ENCODE data around the gene GIN1. TPM values are rescaled to one million over a fixed set of nuclear protein-coding genes. Genes with fewer than 3 reads are reported as not detected.
"Not testable (repeated sequence)": the region's sequence is repeated elsewhere in the genome, so short reads cannot be mapped to it uniquely, and the experiment has no call there.

The GIN1 gene
- total and polyA plus RNA-seq, 2 donors (not counting 1 experiment from before 2014, with no cell fraction given) = 2.2 to 16.9 TPM

- Mint-ChIP-seq H3K9me3 (ENCODE audit: insufficient read depth) (no peaks in the 10 kb centered on the region), H3K27me3 (no peaks in the 10 kb centered on the region), H3K4me1 (no peaks in the 10 kb centered on the region), H3K27ac (no peak overlapping the region), H3K4me3 (no peak overlapping the region)
- POLR2A ChIA-PET = interaction anchor here (0.6 kb wide), 1 partner anchor 393 kb away, joined by 3 read pairs; no protein-coding TSS in a partner anchor
- peaks cover 6 to 16% of the 10 kb centered on the region in 2 experiments for H3K36me3 ChIP-seq (replicated peaks in 1 of 2; ENCODE audit: control extremely low read depth in 1 of 2, control insufficient read depth in 1 of 2, extremely low read depth in 1 of 2, insufficient read depth in 2 of 2, low read length in 1 of 2)
- H3K4me1 ChIP-seq (ENCODE audit: control insufficient read depth in 2 of 2, insufficient read depth in 2 of 2, low read length in 2 of 2) = no peaks in the 10 kb centered on the region
- no peak overlapping the region for H3K4me3 ChIP-seq (ENCODE audit: control extremely low read depth in 1 of 5, extremely low read depth in 1 of 5, insufficient read depth in 1 of 5, low read depth in 2 of 5, low read length in 4 of 5)
- intact Hi-C loops (cut with micrococcal nuclease) = no loop called here
- no peak overlapping the region for H3K27ac ChIP-seq (ENCODE audit: low read length in 2 of 2)
- no peak overlapping the region for H2AFZ ChIP-seq (ENCODE audit: insufficient read depth, low read depth, low read length, poor library complexity, severe bottlenecking)
- CTCF ChIA-PET = interaction anchor here (1.0 kb wide), 1 partner anchor 33 kb away, joined by 3 read pairs; no protein-coding TSS in a partner anchor
- no peaks in the 10 kb centered on the region for H4K20me1 ChIP-seq (ENCODE audit: control insufficient read depth, insufficient read depth, low read length, poor library complexity, severe bottlenecking)
- no peak overlapping the region for H3K9ac ChIP-seq (ENCODE audit: low read length)
- ATAC-seq (ENCODE audit: low read depth) (no peak), DNase-seq (no peak)
- TF ChIP-seq CTCF (IDR thresholded peaks at IDR 0.05) = no peak
- no peak for TF ChIP-seq EZH2 (IDR thresholded peaks at IDR 0.05; ENCODE audit: borderline replicate concordance, insufficient read depth, low read depth, low read length, poor library complexity, severe bottlenecking)
- no CpG with 5 or more reads among the region's 1 CpG for WGBS (ENCODE audit: insufficient coverage)
- no peaks in the 10 kb centered on the region for H3K27me3 ChIP-seq (replicated peaks in 1 of 4; ENCODE audit: control extremely low read depth in 1 of 4, control insufficient read depth in 3 of 4, insufficient read depth in 4 of 4, low read length in 3 of 4)
- H3K9me3 ChIP-seq (ENCODE audit: control extremely low read depth in 1 of 3, control insufficient read depth in 2 of 3, insufficient read depth in 1 of 3, low read length in 2 of 3) = no peaks in the 10 kb centered on the region
- H3K4me2 ChIP-seq (replicated peaks; ENCODE audit: low read depth, low read length, poor library complexity, severe bottlenecking) = no peak overlapping the region
- no peaks in the 10 kb centered on the region for H3K79me2 ChIP-seq (ENCODE audit: control insufficient read depth, insufficient read depth, low read length)
These were observed 28.3 kb upstream of the GIN1 start for GRCh38 chr5:103148213-103148612.

- H3K9me3 Mint-ChIP-seq (ENCODE audit: insufficient read depth) = no peaks in the 10 kb centered on the region
- H2AFZ ChIP-seq (ENCODE audit: insufficient read depth, low read depth, low read length, poor library complexity, severe bottlenecking) = no peak overlapping the region
- POLR2A ChIA-PET = no interaction called here
- H3K27me3 Mint-ChIP-seq = no peaks in the 10 kb centered on the region
- H3K9me3 ChIP-seq (ENCODE audit: control extremely low read depth in 1 of 3, control insufficient read depth in 2 of 3, insufficient read depth in 1 of 3, low read length in 2 of 3) = no peaks in the 10 kb centered on the region
- DNase-seq = no peak
- no peaks in the 10 kb centered on the region for H3K79me2 ChIP-seq (ENCODE audit: control insufficient read depth, insufficient read depth, low read length)
- no peak overlapping the region for H3K27ac ChIP-seq (ENCODE audit: low read length in 2 of 2)
- intact Hi-C loops (cut with micrococcal nuclease) = no loop called here
- CTCF ChIA-PET = interaction anchor here (1.0 kb wide), 1 partner anchor 12 kb away, joined by 3 read pairs; no protein-coding TSS in a partner anchor
- no peaks in the 10 kb centered on the region for H3K4me1 ChIP-seq (ENCODE audit: control insufficient read depth in 2 of 2, insufficient read depth in 2 of 2, low read length in 2 of 2)
- ATAC-seq (ENCODE audit: low read depth) = no peak
- peaks cover 4 to 6% of the 10 kb centered on the region in 2 experiments for H3K36me3 ChIP-seq (replicated peaks in 1 of 2; ENCODE audit: control extremely low read depth in 1 of 2, control insufficient read depth in 1 of 2, extremely low read depth in 1 of 2, insufficient read depth in 2 of 2, low read length in 1 of 2)
- no peak overlapping the region for H3K9ac ChIP-seq (ENCODE audit: low read length)
- no peaks in the 10 kb centered on the region for H4K20me1 ChIP-seq (ENCODE audit: control insufficient read depth, insufficient read depth, low read length, poor library complexity, severe bottlenecking)
- no peak overlapping the region for H3K4me3 ChIP-seq (ENCODE audit: control extremely low read depth in 1 of 5, extremely low read depth in 1 of 5, insufficient read depth in 1 of 5, low read depth in 2 of 5, low read length in 4 of 5)
- no peak overlapping the region for H3K4me3 Mint-ChIP-seq
- H3K4me1 Mint-ChIP-seq = no peaks in the 10 kb centered on the region
- H3K27ac Mint-ChIP-seq = no peak overlapping the region
- no peak overlapping the region for H3K4me2 ChIP-seq (replicated peaks; ENCODE audit: low read depth, low read length, poor library complexity, severe bottlenecking)
- TF ChIP-seq EZH2 (IDR thresholded peaks at IDR 0.05; ENCODE audit: borderline replicate concordance, insufficient read depth, low read depth, low read length, poor library complexity, severe bottlenecking) (no peak), CTCF (IDR thresholded peaks at IDR 0.05) (no peak)
- no peaks in the 10 kb centered on the region for H3K27me3 ChIP-seq (replicated peaks in 1 of 4; ENCODE audit: control extremely low read depth in 1 of 4, control insufficient read depth in 3 of 4, insufficient read depth in 4 of 4, low read length in 3 of 4)
These were observed 25.3 kb upstream of the GIN1 start for GRCh38 chr5:103145196-103145595.

- H3K9me3 Mint-ChIP-seq (ENCODE audit: insufficient read depth); H3K4me2 ChIP-seq (replicated peaks; ENCODE audit: low read depth, low read length, poor library complexity, severe bottlenecking); H3K4me1 ChIP-seq (ENCODE audit: control insufficient read depth in 2 of 2, insufficient read depth in 2 of 2, low read length in 2 of 2); POLR2A ChIA-PET; H3K27ac ChIP-seq (ENCODE audit: low read length in 2 of 2); intact Hi-C loops (cut with micrococcal nuclease); H3K4me3 ChIP-seq (ENCODE audit: control extremely low read depth in 1 of 5, extremely low read depth in 1 of 5, insufficient read depth in 1 of 5, low read depth in 2 of 5, low read length in 4 of 5); H3K27me3 Mint-ChIP-seq; H3K4me3 Mint-ChIP-seq; H3K27ac Mint-ChIP-seq; DNase-seq; H4K20me1 ChIP-seq (ENCODE audit: control insufficient read depth, insufficient read depth, low read length, poor library complexity, severe bottlenecking); H3K4me1 Mint-ChIP-seq; H3K9ac ChIP-seq (ENCODE audit: low read length); ATAC-seq (ENCODE audit: low read depth); H3K79me2 ChIP-seq (ENCODE audit: control insufficient read depth, insufficient read depth, low read length); H3K9me3 ChIP-seq (ENCODE audit: control extremely low read depth in 1 of 3, control insufficient read depth in 2 of 3, insufficient read depth in 1 of 3, low read length in 2 of 3); H2AFZ ChIP-seq (ENCODE audit: insufficient read depth, low read depth, low read length, poor library complexity, severe bottlenecking); H3K36me3 ChIP-seq (replicated peaks in 1 of 2; ENCODE audit: control extremely low read depth in 1 of 2, control insufficient read depth in 1 of 2, extremely low read depth in 1 of 2, insufficient read depth in 2 of 2, low read length in 1 of 2); H3K27me3 ChIP-seq (replicated peaks in 1 of 4; ENCODE audit: control extremely low read depth in 1 of 4, control insufficient read depth in 3 of 4, insufficient read depth in 4 of 4, low read length in 3 of 4): not testable (repeated sequence)
- WGBS (ENCODE audit: insufficient coverage) = 99% methylated on average over 18 of the region's 25 CpGs
- CTCF ChIA-PET = interaction anchor here (1.5 kb wide), 1 partner anchor 461 kb away, joined by 5 read pairs; no protein-coding TSS in a partner anchor
These were observed 22.2 kb upstream of the GIN1 start for GRCh38 chr5:103142132-103142531.
